GM21786 (cell line): ENCODE results near the gene POLR1G.
"Not testable (repeated sequence)": the region's sequence is repeated elsewhere in the genome, so short reads cannot be mapped to it uniquely, and the experiment has no call there.

Experiments
- ATAC-seq: cut with Tn5 transposase; IDR thresholded peaks from one replicate; pipeline ENCODE4 v1.9.1; 2021; ENCODE audit not compliant: unreplicated experiment

POLR1G gene

DNA sequence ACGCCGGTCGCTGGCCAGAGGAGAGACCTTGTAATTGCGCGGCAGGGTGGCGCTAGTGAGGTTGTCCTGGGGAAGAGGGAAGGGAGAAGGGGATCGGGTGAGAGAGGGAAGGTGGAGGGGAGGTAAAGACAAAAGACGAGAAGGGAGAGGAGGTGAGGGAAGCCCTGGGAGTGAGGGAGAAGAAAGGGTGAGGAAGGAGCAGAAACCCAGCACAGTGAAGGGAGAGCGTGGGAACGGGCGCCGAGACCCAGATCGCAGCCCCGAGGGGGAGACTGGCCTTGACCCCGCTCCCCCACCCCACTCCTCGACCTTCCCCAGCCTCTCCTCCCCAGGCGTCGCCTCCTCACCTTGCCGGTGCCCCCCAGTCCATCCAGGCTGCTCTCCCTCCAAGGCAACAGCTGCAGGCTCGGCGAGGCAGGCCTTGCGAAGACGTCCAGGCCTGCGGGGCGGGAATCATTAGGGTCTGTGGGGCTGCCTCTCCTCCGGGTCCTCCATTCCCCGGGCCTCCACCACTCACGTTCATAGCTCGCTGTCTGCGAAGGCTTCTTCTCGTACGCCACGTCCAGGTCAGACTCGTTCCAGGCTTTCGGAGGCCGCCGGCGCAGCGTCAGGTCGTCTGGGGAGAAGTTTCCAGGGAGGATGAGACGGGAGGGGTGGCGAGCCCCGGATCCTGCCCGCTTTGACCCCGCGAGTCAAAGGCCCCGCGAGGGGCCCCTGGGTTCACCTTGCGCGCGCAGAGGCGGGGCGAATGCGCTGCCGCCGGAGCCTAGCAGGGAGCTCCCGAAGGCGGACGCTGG lies 10.4 kb upstream of the POLR1G start:
- no peak for ATAC-seq

DNA sequence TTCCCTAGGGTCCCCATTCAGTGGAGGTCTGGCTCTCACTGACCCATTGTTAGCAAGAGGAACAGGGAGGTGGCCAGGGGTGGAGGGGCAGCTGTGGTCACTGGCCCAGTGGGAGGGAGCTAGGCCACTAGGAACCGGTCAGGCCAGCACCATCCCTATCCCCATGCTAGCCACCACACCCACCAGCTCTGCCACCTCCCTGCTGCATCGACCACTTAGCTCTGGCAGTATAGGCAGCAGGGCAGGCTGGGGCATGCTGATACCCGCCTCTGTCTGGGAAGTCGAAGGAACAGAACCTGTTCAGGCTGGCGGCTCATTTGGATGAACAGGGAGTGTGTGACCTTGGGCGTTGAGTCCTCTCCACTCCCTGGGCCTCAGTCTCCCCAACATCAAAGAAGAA lies 6.3 kb upstream of the POLR1G start:
- ATAC-seq = no peak

DNA sequence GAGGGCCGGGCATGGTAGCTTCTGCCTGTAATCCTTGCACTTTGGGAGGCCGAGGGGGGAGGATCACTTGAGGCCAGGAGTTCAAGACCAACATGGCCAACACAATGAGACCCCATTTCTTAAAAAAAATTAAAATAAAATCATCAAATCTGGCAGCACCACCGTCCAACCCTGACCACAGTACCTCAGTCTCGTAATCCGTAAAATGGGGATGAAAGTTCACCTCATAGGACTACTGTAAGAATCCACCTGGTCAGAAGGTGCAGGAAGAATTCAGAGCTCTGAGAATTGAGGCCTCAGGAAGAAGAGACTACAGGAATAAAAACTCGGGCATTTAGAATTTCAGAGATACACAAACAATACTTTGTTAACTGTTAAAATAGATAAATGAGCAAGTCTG lies 4.6 kb upstream of the POLR1G start:
- ATAC-seq = no peak

DNA sequence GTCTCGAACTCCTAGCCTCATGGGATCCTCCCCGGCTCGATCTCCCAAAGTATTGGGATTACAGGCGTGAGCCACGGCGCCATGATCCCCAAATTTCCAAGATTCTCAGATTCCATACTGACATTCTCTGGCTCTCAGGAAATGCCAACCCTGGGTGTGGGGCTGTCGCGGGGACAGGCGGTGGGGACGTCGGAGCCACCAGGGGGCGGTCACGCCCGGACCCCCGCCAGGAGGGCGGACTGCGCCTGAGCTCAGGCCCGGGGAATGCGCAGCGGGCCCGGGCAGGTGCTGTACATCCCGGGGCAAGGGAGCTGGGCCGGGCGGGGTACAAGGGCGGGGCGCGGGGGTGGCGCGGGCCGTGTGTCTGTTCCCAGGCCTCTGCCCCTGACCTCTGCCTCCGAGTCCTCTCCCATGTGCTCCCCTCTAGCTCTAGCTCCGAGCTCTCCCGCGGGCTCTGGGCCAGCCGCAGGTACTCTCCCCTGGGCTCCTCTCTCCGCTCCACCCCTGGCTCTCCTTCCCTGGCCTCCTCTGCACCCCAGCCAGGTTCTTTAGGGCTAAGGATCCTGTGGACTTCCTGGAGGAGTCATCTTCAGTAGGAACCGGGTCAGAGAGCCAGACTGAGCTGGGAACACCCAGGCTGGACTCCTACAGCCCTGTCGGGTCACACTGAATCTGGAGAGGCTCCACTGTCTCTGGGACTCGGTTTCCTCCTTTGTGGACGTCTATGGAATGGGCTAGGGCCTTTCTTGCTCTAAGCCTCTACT lies 4.0 kb upstream of the POLR1G start:
- no peak for ATAC-seq

DNA sequence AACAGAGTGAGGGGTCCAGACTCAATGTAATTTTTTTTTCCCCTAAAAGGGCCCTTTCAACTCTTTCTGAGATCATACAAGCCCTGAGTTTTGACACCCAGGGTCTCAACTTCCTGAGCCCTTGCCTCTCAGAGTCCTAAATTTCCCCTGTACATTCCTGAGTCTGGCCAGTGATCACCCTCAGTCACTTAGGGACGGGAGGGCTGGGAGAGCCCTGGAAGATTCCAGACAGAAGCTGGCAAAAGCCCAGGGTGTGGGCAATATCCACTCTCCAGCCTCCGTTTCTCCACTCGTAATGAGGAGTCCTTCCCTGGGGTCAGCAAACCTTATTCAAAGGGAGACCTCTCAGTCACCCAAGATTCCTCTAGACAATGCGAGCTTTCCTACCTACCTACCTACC lies 3.2 kb upstream of the POLR1G start:
- no peak for ATAC-seq

DNA sequence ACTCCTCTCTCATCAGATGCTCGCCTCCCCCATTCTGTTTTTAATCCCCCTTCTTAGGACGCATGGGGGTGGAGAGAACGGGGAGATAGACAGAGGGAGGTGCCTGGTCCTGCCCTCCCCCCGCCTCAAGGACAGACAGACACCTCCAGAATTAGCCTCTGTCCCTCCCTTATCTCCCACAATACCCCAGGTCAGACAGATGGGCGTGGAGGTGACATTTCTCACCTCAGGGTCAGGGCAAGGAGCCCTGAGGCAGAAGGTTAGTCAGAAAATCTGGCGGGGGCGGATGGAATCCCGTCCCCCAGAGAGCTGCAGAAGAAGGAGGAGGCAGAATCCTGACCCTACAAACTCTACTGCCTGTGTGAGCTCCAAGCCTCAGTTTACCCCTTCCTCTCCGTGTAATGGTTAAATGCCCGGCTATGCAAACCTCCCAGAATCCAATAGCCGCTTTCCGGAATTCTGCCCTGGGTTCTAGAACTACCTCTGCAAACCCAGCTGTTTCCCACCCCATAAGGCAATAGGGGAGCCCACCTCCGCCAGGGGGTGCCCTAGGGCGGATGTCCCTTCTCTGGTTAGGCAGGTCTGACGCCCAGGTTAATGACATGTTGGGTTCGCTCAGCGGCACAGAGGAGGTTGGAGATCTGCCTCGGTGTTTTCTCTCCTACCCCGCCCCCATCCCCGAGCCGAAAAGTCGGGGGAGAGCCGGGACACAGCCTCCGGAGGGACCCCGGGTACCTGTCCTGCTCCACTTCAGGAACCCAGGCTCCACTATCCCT lies 2.5 kb upstream of the POLR1G start:
- no peak for ATAC-seq

DNA sequence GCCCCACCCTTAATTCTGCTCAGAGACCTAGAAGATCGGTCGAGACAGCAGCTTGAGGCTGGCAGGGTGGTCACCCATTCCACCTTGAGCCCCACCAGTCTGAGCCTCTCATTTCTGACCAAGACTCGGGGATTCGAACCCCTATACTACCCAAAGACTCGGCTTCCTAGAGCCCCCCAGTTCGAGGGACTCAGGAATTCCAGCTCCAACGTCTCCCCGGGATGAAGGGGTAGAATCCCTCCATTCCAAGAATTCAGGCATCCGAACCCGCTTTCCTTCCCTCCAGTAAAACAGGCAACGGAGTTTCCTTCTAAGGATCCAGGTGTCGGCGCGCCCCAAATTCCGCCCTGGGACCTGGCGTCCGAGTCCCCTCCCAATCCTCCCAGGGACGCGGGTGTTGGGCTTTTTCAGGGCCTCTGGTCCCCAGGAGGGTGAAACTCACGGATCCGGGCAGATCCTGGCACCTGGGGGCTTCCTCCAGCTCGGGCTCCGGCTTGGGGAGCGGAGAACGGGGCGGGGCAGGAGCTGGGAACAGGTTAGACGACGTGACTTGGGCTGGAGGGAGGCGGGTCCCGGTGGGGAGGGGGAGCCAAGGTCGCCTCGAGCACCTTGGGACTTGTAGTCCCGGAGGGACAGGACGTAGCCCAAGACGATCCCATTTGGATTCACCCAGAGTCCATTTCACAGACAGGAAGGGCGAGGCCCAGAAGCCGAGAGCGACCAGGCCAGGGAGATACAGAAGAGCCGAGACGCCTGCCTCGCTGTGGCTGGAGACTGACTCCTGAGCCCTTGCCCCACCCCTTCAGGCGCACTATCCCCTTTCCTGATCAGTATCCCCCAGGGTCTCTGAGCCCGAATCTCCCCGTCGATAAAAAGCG lies 1.6 kb upstream of the POLR1G start, which contains the start of gene PPP1R13L:
Gene PPP1R13L, minus strand, starts transcription at position 513 of the 878 bp plus-strand sequence. CDS start 6,751 bp downstream, outside the sequence.
- ATAC-seq = no peak

DNA sequence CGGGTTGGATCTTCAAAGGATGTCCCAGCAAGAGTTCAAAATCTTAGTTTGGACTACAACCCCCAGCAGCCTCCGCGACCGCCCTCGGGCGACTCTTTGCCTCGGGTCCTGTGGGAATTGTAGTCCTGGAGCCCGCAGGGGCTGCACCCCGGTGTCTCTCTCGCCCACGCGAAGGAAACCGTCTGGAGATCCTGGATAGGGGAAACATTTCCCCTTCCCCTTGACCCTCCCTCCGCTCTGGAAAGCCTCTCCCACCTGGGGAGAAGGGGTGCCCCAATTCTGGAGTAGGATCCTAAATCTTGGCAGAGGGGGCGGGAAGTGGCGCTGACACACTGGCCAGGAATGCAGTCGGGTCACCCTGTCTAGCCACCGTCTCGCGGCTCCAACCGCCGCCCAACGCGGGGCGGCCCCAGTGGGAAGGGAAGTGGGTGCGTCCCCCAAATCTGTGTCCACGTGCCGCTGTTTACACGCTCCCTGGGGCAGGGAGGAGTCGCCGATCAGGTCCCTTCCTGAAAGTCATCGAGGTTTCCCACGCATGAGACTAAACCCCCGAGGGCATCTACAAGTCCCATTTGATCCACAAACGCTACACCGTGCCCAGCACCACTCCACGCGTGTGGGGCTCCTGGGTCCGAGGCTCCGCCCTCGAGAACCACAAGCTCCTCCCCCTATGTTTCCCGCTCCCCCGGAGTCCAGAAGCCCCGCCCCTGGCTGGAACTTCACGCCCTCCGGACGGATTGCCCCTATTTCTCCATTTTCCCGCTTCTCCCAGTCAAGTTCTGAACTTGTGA lies 814 bp upstream of the POLR1G start:
- ATAC-seq = peak; percentile 33

DNA sequence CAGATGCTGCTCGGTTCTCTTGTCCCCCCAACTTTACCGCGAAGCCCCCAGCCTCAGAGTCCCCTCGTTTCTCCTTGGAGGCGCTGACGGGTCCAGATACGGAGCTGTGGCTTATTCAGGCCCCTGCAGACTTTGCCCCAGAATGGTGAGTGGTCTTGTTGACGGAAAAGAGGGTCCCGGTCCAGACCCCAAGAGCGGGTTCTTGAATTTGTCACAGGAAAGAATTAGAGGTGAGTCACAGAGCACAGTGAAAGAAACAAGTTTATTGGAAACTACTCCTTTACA lies 589 bp downstream of the POLR1G start:
- ATAC-seq = no peak

DNA sequence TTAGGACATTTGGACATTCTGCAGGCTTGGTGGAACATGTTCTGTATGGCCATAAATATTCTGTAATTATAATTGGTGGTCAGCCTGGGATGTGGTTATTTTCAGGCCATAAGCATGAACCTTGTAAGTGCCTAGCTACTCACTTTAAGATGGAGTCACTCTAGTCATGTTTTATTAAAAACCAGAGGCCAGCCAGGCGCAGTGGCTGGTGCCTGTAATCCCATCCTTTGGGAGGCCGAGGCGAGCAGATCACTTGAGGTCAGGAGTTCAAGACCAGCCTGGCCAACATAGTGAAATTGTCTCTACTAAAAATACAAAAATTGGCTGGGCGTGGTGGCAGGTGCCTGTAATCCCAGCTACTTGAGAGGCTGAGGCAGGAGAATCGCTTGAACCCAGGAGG lies 1.1 kb downstream of the POLR1G start:
- ATAC-seq = not testable (repeated sequence)

DNA sequence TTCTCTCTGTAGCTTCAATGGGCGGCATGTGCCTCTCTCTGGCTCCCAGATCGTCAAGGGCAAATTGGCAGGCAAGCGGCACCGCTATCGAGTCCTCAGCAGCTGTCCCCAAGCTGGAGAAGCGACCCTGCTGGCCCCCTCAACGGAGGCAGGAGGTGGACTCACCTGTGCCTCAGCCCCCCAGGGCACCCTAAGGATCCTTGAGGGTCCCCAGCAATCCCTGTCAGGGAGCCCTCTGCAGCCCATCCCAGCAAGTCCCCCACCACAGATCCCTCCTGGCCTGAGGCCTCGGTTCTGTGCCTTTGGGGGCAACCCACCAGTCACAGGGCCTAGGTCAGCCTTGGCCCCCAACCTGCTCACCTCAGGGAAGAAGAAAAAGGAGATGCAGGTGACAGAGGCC lies 1.7 kb downstream of the POLR1G start:
- no peak for ATAC-seq

DNA sequence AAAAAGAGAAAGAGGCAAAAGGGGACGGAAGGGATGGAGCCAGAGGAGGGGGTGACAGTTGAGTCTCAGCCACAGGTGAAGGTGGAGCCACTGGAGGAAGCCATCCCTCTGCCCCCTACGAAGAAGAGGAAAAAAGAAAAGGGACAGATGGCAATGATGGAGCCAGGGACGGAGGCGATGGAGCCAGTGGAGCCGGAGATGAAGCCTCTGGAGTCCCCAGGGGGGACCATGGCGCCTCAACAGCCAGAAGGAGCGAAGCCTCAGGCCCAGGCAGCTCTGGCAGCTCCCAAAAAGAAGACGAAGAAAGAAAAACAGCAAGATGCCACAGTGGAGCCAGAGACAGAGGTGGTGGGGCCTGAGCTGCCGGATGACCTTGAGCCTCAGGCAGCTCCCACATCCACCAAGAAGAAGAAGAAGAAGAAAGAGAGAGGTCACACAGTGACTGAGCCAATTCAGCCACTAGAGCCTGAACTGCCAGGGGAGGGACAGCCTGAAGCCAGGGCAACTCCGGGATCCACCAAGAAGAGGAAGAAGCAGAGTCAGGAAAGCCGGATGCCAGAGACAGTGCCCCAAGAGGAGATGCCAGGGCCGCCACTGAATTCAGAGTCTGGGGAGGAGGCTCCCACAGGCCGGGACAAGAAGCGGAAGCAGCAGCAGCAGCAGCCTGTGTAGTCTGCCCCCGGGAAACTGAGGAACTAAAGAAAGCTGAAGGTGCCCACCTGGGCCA lies 2.5 kb downstream of the POLR1G start:
- no peak for ATAC-seq

DNA sequence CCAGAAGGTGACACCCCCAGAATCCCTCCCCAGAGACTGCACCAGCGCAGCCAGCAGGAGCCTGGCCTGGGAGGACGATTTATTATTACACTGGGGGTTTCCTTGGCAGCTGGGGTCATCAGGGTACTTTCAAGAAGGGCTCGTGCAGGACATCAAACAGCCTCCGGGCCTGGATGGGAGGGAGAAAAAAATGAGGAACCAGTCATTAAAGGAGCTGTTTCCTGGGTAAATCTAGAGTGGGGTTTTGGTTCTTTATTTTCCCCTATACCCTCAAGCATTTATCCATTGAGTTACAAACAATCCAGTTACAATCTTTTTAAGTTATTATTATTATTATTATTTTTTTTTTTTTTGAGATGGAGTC lies 3.1 kb downstream of the POLR1G start:
- no peak for ATAC-seq

DNA sequence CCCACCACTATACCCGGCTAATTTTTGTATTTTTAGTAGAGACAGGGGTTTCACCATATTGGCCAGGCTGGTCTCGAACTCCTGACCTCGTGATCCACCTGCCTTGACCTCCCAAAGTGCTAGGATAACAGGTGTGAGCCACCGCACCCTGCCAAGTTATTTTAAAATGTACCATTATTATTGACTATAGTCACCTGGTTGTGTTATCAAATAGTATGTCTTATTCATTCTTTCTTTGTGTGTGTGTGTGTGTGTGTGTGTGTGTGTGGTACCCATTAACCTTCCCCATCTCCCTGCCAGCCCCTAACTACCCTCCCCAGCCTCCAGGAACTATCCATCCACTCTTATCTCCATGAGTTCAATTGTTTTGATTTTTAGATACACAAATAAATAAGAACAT lies 3.9 kb downstream of the POLR1G start:
- not testable (repeated sequence) for ATAC-seq

DNA sequence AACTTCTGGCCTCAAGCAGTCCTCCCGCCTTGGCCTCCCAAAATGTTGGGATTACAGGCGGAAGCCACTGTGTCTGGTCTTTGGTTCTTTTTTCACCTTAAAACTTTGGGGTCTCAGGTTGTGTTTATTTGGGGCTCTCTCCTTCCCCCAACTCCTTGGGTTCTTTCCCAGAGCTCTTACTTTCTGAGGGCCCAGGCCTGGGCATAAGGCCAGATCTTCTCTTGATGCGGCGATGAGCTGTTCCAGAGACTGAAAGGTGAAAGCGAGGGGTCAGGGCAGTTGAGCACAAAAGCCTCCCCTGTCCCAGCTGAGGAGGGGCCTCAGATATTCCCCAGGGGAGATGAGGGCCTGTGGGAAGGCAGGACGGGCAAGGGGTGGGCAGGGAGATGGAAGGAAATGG lies 7.1 kb downstream of the POLR1G start:
- ATAC-seq = no peak

DNA sequence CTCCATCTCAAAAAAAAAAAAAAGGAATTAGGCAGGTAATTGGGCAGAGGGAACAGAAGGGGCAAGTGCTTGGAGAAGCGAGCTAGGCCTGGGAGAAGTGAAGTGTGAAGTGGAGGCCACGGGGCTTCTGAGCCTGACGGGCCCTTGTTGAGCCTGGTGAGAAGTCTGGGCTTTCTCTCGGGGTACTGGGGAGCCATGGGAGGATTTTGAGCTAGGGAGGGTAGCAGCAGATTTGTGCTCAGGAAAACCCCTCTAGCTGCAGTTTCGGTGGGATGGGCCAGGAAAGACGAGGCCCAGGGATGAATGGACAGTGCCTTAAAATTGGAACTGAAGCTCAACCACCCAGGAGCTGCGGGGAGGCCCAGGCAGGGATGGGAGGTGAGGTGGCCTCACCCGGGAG lies 8.0 kb downstream of the POLR1G start:
- ATAC-seq = no peak

DNA sequence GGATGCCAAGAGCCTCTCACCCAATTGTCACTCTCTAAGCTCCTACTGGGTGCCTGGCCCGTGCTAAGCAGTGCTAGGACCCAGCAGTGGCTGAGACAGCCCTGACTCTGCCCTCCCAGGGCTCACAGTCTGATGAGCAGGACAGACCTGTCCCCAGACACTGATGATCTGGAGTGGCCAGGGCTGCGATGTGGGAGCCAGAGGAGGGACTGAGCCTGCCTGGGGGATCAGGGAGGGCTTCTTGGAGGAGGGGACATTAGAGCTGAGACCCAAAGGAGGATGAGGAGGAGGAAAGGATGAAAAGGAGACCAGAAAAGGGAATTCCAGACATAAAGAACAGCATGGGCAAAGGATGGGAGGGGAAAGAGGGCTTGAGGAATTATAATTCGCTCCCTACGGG lies 10.7 kb downstream of the POLR1G start:
- no peak for ATAC-seq

DNA sequence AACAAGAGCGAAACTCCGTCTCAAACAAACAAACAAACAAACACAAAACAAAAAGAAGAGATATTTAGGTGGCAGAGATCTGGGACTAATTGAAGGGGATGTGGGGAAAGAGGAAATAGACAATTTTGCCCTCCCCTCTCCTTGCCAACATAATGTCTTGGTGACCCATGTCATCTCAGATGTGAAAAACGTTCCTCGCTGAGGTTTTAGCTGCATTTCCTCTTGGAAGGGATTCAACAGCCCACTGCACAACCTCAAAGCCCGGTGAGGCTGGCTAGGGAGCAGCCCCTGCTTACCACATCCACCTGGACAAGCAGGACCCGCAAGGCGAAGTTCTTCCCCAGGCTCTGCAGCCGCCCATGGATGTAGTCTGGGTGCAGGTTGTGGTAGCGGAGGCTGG lies 12.4 kb downstream of the POLR1G start:
- ATAC-seq = no peak

DNA sequence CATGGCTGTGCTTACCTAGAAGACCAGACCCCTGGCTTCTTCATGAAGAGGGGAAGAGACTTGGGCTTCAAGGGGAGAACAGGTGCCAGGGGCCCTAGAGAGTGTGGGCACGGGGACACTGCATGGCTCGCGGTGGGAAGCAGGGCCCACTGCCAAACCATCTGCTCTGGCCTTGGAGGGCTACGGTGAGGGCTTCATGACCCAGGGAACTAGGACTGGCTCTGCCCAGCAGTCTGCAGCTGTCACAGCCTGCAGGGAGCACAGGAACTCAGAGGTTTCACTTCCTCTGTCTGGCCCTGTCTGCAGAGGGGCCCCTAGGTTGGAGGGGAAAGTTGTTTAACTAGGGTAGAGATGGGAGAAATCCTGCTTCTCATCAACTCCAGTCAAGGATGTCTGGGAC lies 13.0 kb downstream of the POLR1G start:
- ATAC-seq = no peak

DNA sequence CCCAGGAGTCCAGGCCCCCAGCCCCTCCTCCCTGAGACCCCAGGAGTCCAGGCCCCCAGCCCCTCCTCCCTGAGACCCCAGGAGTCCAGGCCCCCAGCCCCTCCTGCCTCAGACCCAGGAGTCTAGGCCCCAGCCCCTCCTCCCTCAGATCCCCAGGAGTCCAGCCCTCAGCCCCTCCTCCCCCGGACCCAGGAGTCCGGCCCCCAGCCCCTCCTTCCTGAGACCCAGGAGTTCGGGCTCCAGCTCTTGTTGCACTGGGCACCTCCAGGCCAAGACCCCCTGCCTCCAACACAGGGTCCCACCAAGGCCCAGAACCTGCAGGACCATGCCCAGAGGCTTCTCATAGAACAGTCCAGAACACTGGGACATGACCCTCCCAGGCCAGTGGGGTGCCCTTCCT lies 13.5 kb downstream of the POLR1G start:
- ATAC-seq = no peak
